Left lobe of liver (tissue), 2 donors: ENCODE measurements around the gene TRIM42. TPM values are rescaled to one million over a fixed set of nuclear protein-coding genes. Genes with fewer than 3 reads are reported as not detected.
A peak's percentile ranks its signal among the peaks of the same experiment; 100 is the strongest.

Experiments
- ATAC-seq: fragments of 200-7000 bp; cut with Tn5 transposase; one replicate; pipeline ENCODE4 v1.9.1; 2020; ENCODE audit warnings: mild to moderate bottlenecking, moderate library complexity
- DNase-seq: peaks from one replicate; pipeline ENCODE4 v3.0.0-alpha.2; 2020; ENCODE audit warnings: low spot score
- total RNA-seq: library from RNA; stranded (reverse); gene quantifications from one replicate; pipeline ENCODE4 v1.2.1, GENCODE V29; 2021
- donor health status: DM: no; HTN: no; CAD: no; lungs with moderate emphysema.
- donor health status: DM: no; HTN: yes; CAD: no.

The TRIM42 gene
- total RNA-seq = not detected

DNA sequence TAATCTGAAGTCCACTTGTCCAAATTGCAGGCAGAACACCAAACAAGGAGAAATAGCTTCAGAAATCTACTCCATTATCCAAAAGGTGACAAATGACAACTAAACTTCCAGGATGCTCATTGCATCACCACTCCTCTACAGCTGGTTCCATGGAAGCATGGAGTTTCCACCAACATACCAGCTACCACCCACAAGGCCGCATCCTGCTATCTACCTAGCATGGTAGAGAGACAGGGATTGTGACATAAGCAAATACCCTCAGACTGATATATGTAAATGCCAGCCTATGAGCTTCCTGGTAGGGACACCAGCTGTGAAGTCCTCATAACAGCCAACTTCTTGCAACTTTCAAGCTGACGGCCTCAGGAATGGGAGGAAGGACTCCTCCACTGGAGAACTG is at the start of gene TRIM42:
Gene TRIM42 (plus strand): TSS at position 301 of the 400 bp plus-strand sequence. CDS start 166 bp downstream, outside the sequence.
- DNase-seq (no peak), ATAC-seq (no peak)

- ATAC-seq (no peak), DNase-seq (no peak)
Observed at GRCh38 chr3:140628606-140629005, 49.3 kb upstream of the TRIM42 start.

DNA sequence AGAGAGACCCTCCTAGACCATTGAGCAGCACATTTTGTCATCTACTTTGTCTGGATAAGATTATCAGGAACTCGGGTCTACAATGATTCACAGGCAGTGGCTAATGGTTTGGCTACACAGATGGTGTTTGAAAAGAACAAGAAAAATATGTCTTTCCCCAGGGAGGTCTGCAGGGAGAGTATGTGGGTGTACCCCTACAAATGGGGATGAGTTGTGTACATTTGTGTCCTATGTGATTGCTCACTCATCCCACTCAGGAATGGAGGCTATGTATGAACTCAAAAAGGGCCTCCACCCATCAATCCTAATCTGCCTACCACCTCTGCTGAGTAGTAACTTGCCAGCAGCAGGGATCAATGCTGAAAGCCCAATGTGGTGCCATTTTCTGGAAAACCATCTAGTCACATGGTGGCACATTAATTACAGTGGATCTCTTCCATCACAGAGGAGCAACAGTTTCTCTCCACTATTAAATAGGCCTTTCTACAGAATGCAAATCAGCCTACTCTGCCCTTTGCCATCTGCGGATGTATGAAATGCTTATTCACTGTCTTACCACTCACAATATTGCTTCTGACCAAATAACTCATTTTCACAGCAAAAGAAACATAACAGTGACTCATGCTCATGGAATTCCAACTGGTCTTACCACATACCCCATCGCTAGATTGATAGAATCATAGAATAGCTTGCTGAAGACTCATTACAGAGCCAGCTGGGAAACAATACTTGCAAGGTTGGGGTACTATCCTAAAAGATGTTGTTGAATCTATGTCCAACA is 48.3 kb upstream of the TRIM42 start:
- DNase-seq = no peak
- no peak for ATAC-seq

- no peak for DNase-seq
- ATAC-seq = no peak
Observed at GRCh38 chr3:140630366-140630765, 47.5 kb upstream of the TRIM42 start.

DNA sequence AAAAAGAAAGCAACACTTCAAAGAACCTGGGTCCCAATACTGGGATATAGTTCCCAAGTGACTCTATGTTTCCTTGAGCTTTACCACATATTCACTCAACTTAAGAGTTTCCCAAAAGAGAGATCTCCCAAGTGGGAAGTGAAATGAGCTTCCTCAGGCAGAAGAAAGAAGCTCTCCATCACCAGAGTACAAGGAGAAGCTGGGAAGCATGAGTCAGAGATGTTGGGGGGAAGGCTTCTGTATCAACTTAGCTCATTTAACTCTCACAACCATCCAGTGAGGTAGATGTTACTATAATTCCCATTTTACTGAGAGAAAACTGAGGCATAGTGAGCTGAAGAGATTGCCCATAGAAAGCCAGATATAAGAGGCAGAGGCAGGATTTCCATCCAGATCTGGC is 47.0 kb upstream of the TRIM42 start:
- no peak for ATAC-seq
- no peak for DNase-seq

DNA sequence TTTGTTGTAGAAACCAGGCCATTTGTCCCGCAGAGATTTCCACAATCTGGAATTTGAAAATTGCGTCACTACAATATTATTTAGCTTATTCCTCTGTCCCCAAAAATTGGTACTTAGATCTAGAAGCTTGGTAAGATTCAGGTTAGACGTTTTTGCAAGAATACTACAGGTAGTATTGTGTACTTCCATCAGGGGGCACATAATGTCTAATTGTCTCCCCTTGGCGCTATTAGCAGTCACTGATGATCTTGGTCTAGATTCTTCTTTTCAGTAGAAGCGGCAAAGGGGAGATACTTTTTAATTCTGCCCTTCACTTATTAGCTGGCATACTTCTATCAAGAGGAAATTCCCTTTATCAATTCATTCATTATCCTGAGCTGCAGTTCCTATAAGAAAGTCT is 42.6 kb upstream of the TRIM42 start:
- ATAC-seq = no peak
- no peak for DNase-seq

DNA sequence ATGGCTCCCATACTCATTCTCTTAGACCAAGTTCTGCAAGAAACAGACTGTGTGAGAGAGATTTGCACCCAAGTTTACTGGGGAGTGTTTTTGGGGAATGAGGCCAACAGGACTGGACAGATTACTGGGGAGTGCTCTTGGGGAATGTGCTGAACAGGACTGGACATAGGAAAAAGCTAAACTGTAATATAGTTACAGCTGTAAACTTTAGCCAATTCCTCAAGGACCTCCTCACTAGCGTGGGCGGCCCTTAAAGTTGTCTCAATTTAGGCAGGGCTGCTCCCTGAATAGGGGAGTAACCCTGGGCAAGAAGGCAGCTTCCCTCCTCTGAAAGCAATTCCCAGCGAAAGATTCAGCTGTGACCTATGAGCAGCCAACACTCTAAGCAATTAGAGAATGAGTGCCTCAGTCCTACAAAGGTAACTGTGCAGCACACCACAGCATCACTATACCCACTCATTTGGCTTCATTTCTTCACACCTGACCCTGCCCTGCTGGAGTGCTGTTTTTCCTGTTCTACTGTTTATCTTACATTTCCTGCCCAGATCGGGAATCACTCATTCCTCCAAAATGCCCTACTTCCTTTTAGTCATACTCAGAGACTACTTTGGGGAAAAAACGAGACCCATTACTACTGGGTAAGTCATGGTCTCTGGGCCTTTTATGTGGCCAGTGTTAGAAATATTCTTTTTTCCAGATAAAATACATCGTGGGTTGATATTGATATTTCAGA is 41.3 kb upstream of the TRIM42 start:
- DNase-seq = no peak
- ATAC-seq = no peak

DNA sequence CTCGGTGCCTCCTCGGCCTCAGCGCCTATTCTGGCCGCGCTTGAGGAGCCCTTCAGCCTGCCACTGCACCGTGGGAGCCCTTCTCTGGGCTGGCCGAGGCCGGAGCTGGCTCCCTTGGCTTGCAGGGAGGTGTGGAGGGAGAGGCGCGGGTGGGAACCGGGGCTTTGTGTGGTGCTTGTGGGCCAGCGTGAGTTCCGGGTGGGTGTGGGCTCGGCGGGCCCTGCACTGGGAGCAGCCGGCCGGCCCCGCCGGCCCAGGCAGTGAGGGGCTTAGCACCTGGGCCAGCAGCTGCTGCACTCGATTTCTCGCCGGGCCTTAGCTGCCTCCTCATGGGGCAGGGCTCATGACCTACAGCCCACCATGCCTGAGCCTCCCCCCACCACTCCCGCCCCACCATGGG is 26.6 kb upstream of the TRIM42 start:
- no peak for ATAC-seq
- DNase-seq = no peak

GRCh38 chr3:140655678-140656077 is 22.2 kb upstream of the TRIM42 start:
- no peak for ATAC-seq
- no peak for DNase-seq

GRCh38 chr3:140664111-140664510 is 13.8 kb upstream of the TRIM42 start:
- DNase-seq = no peak
- ATAC-seq = no peak

- ATAC-seq (no peak), DNase-seq (no peak)
Observed at GRCh38 chr3:140682586-140682985, 4.7 kb downstream of the TRIM42 start.

DNA sequence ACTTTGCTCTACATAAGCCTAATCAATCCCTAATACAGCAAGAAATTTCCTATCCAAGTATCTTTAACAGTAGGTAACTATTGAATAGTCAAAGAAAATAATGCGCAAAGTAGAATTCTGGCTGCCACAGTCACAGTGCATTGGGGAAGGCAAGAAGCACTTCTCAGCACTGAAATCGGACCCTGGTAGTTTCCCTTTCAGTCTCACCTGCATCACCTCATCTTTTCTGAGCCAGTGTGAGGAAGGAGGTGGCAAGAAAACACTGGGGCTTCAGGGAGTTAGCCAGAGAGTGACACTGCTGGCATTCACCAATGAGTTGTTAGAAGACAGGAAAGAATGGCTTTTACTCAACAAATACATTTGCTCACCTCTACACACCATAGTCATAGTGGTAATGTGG is 8.3 kb downstream of the TRIM42 start:
- ATAC-seq = no peak
- no peak for DNase-seq

- DNase-seq (no peak), ATAC-seq (no peak)
Observed at GRCh38 chr3:140686948-140687347, 9.1 kb downstream of the TRIM42 start.

- DNase-seq (no peak), ATAC-seq (no peak)
Observed at GRCh38 chr3:140695361-140696061, 17.6 kb downstream of the TRIM42 start.

- ATAC-seq = peak; percentile 31
- no peak for DNase-seq
Observed at GRCh38 chr3:140699516-140700231, 21.8 kb downstream of the TRIM42 start.

- DNase-seq (no peak), ATAC-seq (no peak)
Observed at GRCh38 chr3:140702281-140702680, 24.4 kb downstream of the TRIM42 start.

GRCh38 chr3:140703496-140703895 is 25.6 kb downstream of the TRIM42 start:
- no peak for ATAC-seq
- no peak for DNase-seq

GRCh38 chr3:140704733-140705132 is 26.9 kb downstream of the TRIM42 start:
- ATAC-seq (no peak), DNase-seq (no peak)

GRCh38 chr3:140705954-140706353 is 28.1 kb downstream of the TRIM42 start:
- ATAC-seq = no peak
- DNase-seq = no peak

GRCh38 chr3:140706360-140706759 is 28.5 kb downstream of the TRIM42 start:
- ATAC-seq = no peak
- no peak for DNase-seq

- no peak for ATAC-seq
- no peak for DNase-seq
Observed at GRCh38 chr3:140708815-140709214, 31.0 kb downstream of the TRIM42 start.
